H9 (cell line): ENCODE measurements around the gene PCSK6. TPM values are rescaled to one million over a fixed set of nuclear protein-coding genes. Genes with fewer than 3 reads are reported as not detected.

Experiments used
- DNase-seq: peaks from one replicate; pipeline ENCODE4 v3.0.0-alpha.2; 2017
- H2AFZ ChIP-seq: one replicate; pipeline ENCODE4 v1.6.1; 2013; ENCODE audit warnings: mild to moderate bottlenecking, low read length, control low read depth, moderate library complexity
- H2AK5ac ChIP-seq: 2 replicates; pipeline ENCODE4 v1.6.1; 2013; ENCODE audit warnings: low read length, control low read depth, mixed read lengths; ENCODE audit not compliant: insufficient read length
- H2BK120ac ChIP-seq: one replicate; pipeline ENCODE4 v1.6.1; 2013; ENCODE audit warnings: low read depth, mild to moderate bottlenecking, low read length, control low read depth, inconsistent platforms; ENCODE audit not compliant: poor library complexity, severe bottlenecking
- H2BK12ac ChIP-seq: 2 replicates; pipeline ENCODE4 v1.6.1; 2013; ENCODE audit warnings: low read length, control low read depth, mixed read lengths, low read depth; ENCODE audit not compliant: insufficient read length
- H2BK15ac ChIP-seq: 2 replicates; pipeline ENCODE4 v1.6.1; 2013; ENCODE audit warnings: low read depth, low read length, control low read depth
- H2BK20ac ChIP-seq: one replicate; pipeline ENCODE4 v1.6.1; 2013; ENCODE audit warnings: low read depth, mild to moderate bottlenecking, low read length, control low read depth, inconsistent platforms; ENCODE audit not compliant: poor library complexity, severe bottlenecking
- H2BK5ac ChIP-seq: 2 replicates; pipeline ENCODE4 v1.6.1; 2013; ENCODE audit warnings: low read length, control low read depth, mixed read lengths; ENCODE audit not compliant: insufficient read length
- H3K14ac ChIP-seq: 2 replicates; pipeline ENCODE4 v1.6.1; 2013; ENCODE audit warnings: low read length, control low read depth; ENCODE audit not compliant: insufficient read depth
- H3K18ac ChIP-seq: 2 replicates; pipeline ENCODE4 v1.6.1; 2013; ENCODE audit warnings: low read depth, mild to moderate bottlenecking, mixed read lengths, low read length, control low read depth; ENCODE audit not compliant: insufficient read length
- H3K23ac ChIP-seq: 2 replicates; pipeline ENCODE4 v1.6.1; 2013; ENCODE audit warnings: low read length, control low read depth, mixed read lengths, low read depth; ENCODE audit not compliant: insufficient read length
- H3K23me2 ChIP-seq: 2 replicates; pipeline ENCODE4 v1.6.1; 2013; ENCODE audit warnings: low read depth, mild to moderate bottlenecking, mixed read lengths, low read length, control low read depth; ENCODE audit not compliant: insufficient read length, poor library complexity, severe bottlenecking
- H3K27ac ChIP-seq: 2 replicates; pipeline ENCODE4 v1.5.1; 2013; ENCODE audit warnings: low read length, control low read depth, mixed read lengths, low read depth; ENCODE audit not compliant: insufficient read length
- H3K27me3 ChIP-seq: 2 replicates; pipeline ENCODE4 v1.6.1; 2013; ENCODE audit warnings: low read length, control low read depth, inconsistent platforms; ENCODE audit not compliant: insufficient read depth
- H3K4ac ChIP-seq: 2 replicates; pipeline ENCODE4 v1.6.1; 2013; ENCODE audit warnings: low read depth, mild to moderate bottlenecking, control low read depth, inconsistent platforms, low read length, moderate library complexity
- H3K4me1 ChIP-seq: 2 replicates; pipeline ENCODE4 v1.6.1; 2013; ENCODE audit warnings: low read length, control low read depth, inconsistent platforms; ENCODE audit not compliant: insufficient read depth
- H3K4me2 ChIP-seq: 2 replicates; pipeline ENCODE4 v1.6.1; 2013; ENCODE audit warnings: low read length, control low read depth, mixed read lengths; ENCODE audit not compliant: insufficient read length, insufficient read depth
- H3K56ac ChIP-seq: 2 replicates; pipeline ENCODE4 v1.6.1; 2013; ENCODE audit warnings: low read depth, mild to moderate bottlenecking, mixed read lengths, low read length, control low read depth; ENCODE audit not compliant: insufficient read length
- H3K79me1 ChIP-seq: 2 replicates; pipeline ENCODE4 v1.6.1; 2013; ENCODE audit warnings: low read depth, mild to moderate bottlenecking, moderate library complexity, low read length, control low read depth, inconsistent platforms; ENCODE audit not compliant: insufficient read depth, poor library complexity, severe bottlenecking
- H3K79me2 ChIP-seq: 2 replicates; pipeline ENCODE4 v1.6.1; 2013; ENCODE audit warnings: low read length, control low read depth, inconsistent platforms; ENCODE audit not compliant: insufficient read depth
- H3K9ac ChIP-seq: 2 replicates; pipeline ENCODE4 v1.6.1; 2013; ENCODE audit warnings: low read length, control low read depth, mixed read lengths; ENCODE audit not compliant: insufficient read length; ENCODE audit errors: extremely low read depth
- H3K9me3 ChIP-seq: one replicate; pipeline ENCODE4 v1.6.1; 2013; ENCODE audit warnings: low read depth, low read length, inconsistent platforms; ENCODE audit not compliant: control insufficient read depth
- H3T11ph ChIP-seq: one replicate; pipeline ENCODE4 v1.6.1; 2013; ENCODE audit warnings: mild to moderate bottlenecking, low read length, control low read depth, inconsistent platforms
- H4K20me1 ChIP-seq: one replicate; pipeline ENCODE4 v1.6.1; 2013; ENCODE audit not compliant: control insufficient read depth, insufficient read length, insufficient read depth
- H4K5ac ChIP-seq: 2 replicates; pipeline ENCODE4 v1.6.1; 2013; ENCODE audit warnings: low read depth, mild to moderate bottlenecking, mixed read lengths, low read length, control low read depth; ENCODE audit not compliant: insufficient read length
- H4K8ac ChIP-seq: replicated peaks from 2 replicates; pipeline ENCODE4 v1.6.1; 2013; ENCODE audit warnings: low read length, control low read depth, mixed read lengths, low read depth; ENCODE audit not compliant: insufficient read length
- H4K91ac ChIP-seq: 2 replicates; pipeline ENCODE4 v1.6.1; 2013; ENCODE audit warnings: low read depth, mild to moderate bottlenecking, moderate library complexity, mixed read lengths, low read length, control low read depth; ENCODE audit not compliant: insufficient read length
- H3K27ac Mint-ChIP-seq, 3 experiments: 2 replicates in 2 of 3; 3 replicates in 1 of 3; pipeline ENCODE4 v1.8.0; 2020 to 2021; ENCODE audit warnings: mixed read lengths in 3 of 3, mild to moderate bottlenecking in 1 of 3, moderate library complexity in 1 of 3
- H3K27me3 Mint-ChIP-seq: 2 replicates; pipeline ENCODE4 v1.8.0; 2021; ENCODE audit warnings: low read depth, mild to moderate bottlenecking, moderate library complexity, mixed read lengths
- H3K36me3 Mint-ChIP-seq, 3 experiments: 2 replicates in 2 of 3; 3 replicates in 1 of 3; pipeline ENCODE4 v1.8.0; 2020 to 2021; ENCODE audit warnings: low read depth in 3 of 3, mixed read lengths in 3 of 3; ENCODE audit not compliant: insufficient read depth in 1 of 3
- H3K4me1 Mint-ChIP-seq, 2 experiments: 2 replicates each; pipeline ENCODE4 v1.8.0; 2020; ENCODE audit warnings: mixed read lengths in 2 of 2
- H3K4me3 Mint-ChIP-seq, 2 experiments: 2 replicates in 1 of 2; 3 replicates in 1 of 2; pipeline ENCODE4 v1.8.0; 2020 to 2021; ENCODE audit warnings: mild to moderate bottlenecking in 2 of 2, mixed read lengths in 2 of 2, moderate library complexity in 1 of 2
- H3K9me3 Mint-ChIP-seq, 2 experiments: 2 replicates in 1 of 2; 3 replicates in 1 of 2; pipeline ENCODE4 v1.8.0; 2020; ENCODE audit warnings: mild to moderate bottlenecking in 2 of 2, mixed read lengths in 2 of 2, moderate library complexity in 1 of 2
- WGBS: extraction: QIAGEN DNeasy Blood & Tissue Kit; methylation state at CpG from one replicate; pipeline ENCODE4 v1.1.7; 2013; ENCODE audit warnings: missing lambda C conversion rate, low lambda C conversion rate, mixed read lengths; ENCODE audit not compliant: insufficient read length; ENCODE audit errors: extremely low coverage; 5-methylcytosine and 5-hydroxymethylcytosine counted together
- total RNA-seq: library from RNA; stranded (reverse); gene quantifications from 2 replicates; pipeline ENCODE4 v1.2.1, GENCODE V29; 2021
- TF ChIP-seq, protein P1 (sequence below): fragments of 200-600 bp; sonication (generic); conservative IDR thresholded peaks from 3 replicates; pipeline ENCODE4 v1.8.0; 2021; ENCODE audit warnings: antibody characterized with exemption, mild to moderate bottlenecking

The PCSK6 gene
- total RNA-seq, 1 experiment from 2014 or later, result 4.0 TPM

- no peaks in the 10 kb centered on the region for H3K27me3 ChIP-seq
- no peak overlapping the region for H4K5ac ChIP-seq
- H2BK15ac ChIP-seq, result no peak overlapping the region
- no peak overlapping the region for H4K91ac ChIP-seq
- no peaks in the 10 kb centered on the region for H4K20me1 ChIP-seq
- H3K4me1 Mint-ChIP-seq, result peaks cover 30 to 37% of the 10 kb centered on the region in 2 experiments
- TF ChIP-seq, protein P1, sequence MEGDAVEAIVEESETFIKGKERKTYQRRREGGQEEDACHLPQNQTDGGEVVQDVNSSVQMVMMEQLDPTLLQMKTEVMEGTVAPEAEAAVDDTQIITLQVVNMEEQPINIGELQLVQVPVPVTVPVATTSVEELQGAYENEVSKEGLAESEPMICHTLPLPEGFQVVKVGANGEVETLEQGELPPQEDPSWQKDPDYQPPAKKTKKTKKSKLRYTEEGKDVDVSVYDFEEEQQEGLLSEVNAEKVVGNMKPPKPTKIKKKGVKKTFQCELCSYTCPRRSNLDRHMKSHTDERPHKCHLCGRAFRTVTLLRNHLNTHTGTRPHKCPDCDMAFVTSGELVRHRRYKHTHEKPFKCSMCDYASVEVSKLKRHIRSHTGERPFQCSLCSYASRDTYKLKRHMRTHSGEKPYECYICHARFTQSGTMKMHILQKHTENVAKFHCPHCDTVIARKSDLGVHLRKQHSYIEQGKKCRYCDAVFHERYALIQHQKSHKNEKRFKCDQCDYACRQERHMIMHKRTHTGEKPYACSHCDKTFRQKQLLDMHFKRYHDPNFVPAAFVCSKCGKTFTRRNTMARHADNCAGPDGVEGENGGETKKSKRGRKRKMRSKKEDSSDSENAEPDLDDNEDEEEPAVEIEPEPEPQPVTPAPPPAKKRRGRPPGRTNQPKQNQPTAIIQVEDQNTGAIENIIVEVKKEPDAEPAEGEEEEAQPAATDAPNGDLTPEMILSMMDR, result no peak
- no peak overlapping the region for H2BK120ac ChIP-seq
- H2AK5ac ChIP-seq, result no peak overlapping the region
- no peak overlapping the region; a peak in 1 of 5 replicates for H3K4me3 Mint-ChIP-seq
- no peak overlapping the region for H3K4me2 ChIP-seq
- no peaks in the 10 kb centered on the region for H3K9me3 ChIP-seq
- H3K27me3 Mint-ChIP-seq, result no peaks in the 10 kb centered on the region; the same call in none of the 2 replicates
- H2AFZ ChIP-seq, result no peak overlapping the region
- no peak overlapping the region for H2BK5ac ChIP-seq
- no peak overlapping the region for H3K56ac ChIP-seq
- H2BK20ac ChIP-seq, result no peak overlapping the region
- H3K27ac Mint-ChIP-seq, result no peak overlapping the region
- H3K18ac ChIP-seq, result no peak overlapping the region
- DNase-seq, result no peak
- no peaks in the 10 kb centered on the region for H3K9me3 Mint-ChIP-seq
- H2BK12ac ChIP-seq, result no peak overlapping the region
- H3K79me2 ChIP-seq, result no peaks in the 10 kb centered on the region
- H3K23ac ChIP-seq, result no peak overlapping the region
- H4K8ac ChIP-seq, result no peak overlapping the region
- no peaks in the 10 kb centered on the region for H3K4me1 ChIP-seq
- H3K14ac ChIP-seq, result no peak overlapping the region
- H3K9ac ChIP-seq, result no peak overlapping the region
- no peak overlapping the region for H3T11ph ChIP-seq
- no CpG with 5 or more reads among the region's 7 CpGs for WGBS
- no peak overlapping the region for H3K4ac ChIP-seq
- no peaks in the 10 kb centered on the region for H3K79me1 ChIP-seq
- no peaks in the 10 kb centered on the region for H3K23me2 ChIP-seq
- H3K27ac ChIP-seq, result no peak overlapping the region
- H3K36me3 Mint-ChIP-seq, result no peaks in the 10 kb centered on the region
Observed at GRCh38 chr15:101410612-101411011, 78.9 kb downstream of the PCSK6 start.
